GM19240 (cell line): ENCODE measurements around the gene SOCS2.
"Not testable (repeated sequence)": the region's sequence is repeated elsewhere in the genome, so short reads cannot be mapped to it uniquely, and the experiment has no call there.

ENCODE experiments used
- DNase-seq: peaks from one replicate; pipeline ENCODE4 v3.0.0; 2011; ENCODE audit warnings: low spot score; ENCODE audit not compliant: insufficient read length

Gene SOCS2, protein sequence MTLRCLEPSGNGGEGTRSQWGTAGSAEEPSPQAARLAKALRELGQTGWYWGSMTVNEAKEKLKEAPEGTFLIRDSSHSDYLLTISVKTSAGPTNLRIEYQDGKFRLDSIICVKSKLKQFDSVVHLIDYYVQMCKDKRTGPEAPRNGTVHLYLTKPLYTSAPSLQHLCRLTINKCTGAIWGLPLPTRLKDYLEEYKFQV

DNA sequence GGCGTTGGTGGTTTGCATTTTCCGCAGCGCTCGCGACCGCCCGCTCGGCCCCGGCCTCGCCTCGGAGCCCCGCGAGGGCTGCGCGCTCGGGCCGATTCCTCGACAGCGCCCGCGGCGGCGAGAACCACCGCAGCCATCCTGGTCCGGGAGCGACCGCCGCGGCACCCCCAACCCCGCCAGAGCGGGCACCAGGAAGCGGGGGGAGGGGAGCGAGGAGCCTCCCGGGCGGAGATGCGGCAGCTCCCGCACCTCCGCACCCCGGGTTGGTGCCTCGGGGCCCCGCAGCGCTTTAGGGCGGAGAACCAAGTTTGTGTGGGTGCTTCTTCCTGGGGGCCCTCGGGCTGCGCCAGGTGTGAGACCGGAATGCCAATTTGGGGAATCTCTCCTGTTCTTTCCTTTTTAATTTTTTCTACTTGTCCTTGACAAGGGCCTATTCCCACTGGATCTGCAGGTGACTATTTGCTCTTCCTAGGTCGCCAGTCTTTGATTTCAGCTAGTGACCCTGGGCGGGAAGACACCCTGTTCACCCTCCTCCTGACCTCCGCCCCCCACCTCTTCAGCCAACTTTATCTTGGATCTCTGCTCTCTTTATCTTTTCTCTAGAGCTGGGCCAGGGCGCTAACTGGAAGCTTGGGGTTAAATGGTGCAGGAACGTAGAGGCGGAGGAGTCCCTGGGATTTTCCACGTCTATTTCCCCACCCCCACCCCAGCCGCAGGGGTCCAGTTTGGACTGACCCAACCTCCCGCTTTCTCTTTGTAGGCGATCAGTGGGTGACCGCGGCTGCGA is at the start of gene SOCS2:
Gene SOCS2, plus strand, starts transcription at position 751 of the 787 bp plus-strand sequence. CDS start 223 bp downstream, outside the sequence.
- DNase-seq: no peak

DNA sequence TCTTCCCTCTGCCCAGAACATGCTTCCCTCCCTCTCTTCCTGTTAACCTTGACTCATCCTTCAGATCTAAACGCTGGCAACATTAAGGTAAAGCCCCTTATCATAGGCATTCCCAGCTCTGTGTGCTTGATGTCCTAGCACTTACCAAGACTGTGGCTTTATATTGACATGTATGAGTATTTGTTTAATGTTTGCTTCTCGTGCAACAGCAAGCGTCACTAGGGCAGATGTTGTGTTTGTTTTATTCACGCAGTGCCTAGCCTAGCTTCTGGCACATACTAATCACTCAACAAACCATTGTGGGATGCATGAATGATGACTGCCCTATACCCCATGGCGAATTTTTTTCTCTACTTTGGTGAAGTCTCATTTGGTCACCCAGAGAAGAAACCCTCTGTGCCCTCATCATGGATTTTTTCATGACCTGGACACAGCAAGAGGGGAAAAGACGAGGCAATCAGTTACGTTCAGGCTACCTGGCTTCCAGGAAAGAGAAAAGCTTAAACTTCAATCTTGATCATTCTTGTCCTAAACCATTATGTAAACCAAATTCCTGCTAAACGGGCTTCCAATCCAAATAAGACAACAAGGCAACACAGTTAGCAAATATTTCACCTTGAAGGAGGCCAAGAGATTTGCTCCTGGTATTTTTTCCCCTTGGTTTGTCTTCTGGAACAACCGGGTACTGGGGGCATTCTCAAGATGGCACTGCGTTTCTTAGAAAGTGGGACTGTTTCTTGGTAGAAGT is 47.9 kb upstream of the SOCS2 start:
- DNase-seq: no peak

DNA sequence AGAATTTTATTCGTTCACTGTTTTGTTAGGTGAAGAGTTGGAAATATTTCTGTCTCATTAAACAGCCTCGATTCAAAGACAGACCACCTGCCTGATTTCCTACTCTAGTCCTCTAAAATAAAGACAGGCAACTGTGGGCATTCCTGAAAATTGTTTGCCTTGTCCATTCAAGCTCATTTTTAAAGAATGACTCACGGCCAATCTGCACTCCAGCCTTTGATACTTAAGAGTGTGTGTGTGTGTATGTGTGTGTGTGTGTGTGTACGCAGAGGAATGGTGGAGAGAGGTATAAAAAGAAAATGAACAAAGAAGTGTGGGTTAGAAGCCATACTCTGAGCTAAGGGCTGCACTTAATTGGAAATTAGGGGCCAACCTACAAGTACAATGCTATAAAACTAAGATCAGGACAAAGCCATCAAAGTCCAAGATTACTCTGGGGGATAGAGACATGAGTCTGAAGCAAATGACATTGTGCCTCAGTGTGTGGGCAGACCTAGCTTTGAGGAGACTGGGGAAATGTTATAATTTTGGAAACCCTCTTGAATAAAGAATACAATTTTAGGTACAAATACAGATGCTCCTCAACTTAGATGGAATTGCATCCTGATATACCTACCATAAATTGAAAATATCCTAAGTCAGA is 45.6 kb upstream of the SOCS2 start:
- no peak for DNase-seq

DNA sequence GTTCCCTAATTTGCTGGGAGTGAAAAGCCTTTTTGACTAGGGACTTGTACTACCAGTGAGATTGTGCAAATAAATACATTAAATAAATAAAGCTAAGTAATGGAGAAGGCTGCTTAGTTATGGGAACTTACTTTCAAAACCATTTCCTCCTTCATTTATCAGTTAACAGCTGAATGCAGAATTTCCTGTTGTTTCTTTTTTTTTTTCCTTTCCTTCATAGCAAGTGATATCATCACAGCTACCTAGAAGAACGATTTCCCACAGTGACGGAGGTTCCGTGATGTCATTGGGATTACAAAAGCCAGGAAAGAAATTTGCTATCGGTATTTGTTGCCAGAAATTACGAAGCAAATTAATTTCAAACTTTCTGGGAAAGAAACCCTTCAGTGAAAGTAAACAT is 42.1 kb upstream of the SOCS2 start:
- no peak for DNase-seq

DNA sequence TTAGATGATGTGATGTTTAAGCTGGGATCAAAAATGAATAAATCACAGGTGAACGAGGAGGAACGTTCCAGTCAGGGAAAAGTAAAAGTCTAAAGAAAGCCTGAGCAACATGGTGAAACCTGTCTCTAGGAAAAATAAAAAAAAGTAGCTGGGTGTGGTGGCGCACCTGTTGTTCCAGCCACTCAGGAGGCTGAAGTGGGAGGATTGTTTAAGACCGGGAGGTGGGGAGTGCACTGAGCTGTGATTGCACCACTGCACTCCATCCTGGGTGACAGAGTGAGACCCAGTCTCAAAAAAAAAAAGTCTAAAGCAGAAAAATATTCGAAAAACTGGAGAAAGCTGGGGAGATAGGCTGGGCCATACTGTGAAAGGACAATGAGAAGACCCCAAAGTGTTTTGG is 39.2 kb upstream of the SOCS2 start:
- DNase-seq: no peak

DNA sequence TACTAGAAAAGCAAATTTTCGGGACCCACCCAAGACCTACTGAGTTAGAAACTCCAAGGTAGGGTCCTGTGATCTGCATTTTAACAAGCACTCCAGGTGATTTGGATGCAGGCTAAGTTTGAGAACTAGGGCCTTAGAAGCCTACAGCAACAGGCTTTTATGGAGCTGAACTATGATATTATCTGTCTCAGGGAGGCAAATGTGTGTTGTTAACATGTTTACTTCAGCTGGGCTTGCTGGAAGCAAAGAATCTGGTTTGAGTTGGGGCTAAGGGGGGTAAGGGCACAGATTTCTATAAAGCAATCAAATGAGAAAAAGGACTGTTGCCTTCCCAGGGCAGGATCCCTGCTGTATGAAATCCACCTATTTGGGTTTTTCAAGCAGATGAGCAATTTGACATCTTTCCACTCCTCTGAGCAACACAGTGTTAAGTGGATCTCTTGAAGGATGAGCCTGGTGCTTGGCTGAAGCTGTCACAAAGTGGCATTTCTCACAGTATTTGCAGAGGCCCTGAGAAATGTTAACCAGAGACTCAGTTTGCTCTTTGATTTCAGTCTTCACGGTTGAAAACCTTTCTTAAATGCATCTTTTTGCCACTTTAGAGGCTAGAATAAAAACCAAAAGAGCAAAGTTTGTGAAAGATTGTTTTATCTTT is 36.2 kb upstream of the SOCS2 start:
- DNase-seq: no peak

DNA sequence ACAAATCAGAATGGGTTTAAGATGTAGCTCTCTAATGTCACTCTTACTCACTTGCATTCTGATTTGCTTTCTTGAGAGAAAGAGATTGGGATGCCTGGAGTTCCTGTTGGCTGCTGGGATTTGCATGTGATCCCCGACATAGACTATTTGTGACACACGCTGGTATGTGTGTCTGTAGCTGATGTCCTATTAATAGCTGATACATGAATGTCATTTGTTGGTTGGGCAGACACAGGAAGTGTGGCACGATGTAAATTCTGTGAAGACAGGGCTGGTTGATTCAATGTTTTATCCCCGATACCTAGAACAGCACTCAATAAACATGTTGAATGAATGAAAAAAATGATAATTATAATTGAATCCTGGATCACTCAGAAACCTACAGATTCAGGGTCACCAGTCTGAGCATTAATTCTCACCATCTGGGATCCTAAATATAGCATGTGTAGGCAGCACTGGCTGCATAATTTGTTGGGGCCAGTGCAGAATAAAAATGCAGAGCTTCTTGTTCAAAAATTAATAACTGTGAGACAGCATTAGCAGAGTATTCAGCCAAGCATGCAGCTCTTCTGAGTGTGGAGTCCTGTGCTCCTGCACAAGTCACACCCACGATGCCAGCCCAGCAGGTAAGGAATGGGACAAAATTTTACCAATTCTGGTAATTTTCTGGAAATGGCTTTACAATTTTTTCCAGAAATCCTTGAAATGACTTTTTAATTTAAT is 35.5 kb upstream of the SOCS2 start:
- DNase-seq: peak; percentile 23

DNA sequence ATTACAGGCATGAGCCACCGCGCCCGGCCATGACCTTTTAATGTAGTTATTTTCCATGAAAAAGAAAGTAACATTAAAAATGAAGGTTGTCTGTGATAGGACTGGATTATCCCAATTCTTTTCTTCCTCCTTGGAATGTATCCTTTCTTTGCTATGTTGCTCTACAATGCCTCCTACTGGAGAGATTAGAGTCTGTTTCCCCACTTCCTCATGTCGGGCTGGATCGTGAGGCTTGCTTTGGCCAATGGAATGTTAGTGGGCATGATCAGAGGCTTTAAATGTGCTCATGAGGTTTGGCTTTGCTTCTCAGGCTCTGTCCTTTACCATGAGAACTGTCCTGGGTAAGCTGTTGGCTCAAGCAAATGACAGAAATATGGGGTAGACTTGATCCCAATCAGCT is 34.7 kb upstream of the SOCS2 start:
- no peak for DNase-seq

DNA sequence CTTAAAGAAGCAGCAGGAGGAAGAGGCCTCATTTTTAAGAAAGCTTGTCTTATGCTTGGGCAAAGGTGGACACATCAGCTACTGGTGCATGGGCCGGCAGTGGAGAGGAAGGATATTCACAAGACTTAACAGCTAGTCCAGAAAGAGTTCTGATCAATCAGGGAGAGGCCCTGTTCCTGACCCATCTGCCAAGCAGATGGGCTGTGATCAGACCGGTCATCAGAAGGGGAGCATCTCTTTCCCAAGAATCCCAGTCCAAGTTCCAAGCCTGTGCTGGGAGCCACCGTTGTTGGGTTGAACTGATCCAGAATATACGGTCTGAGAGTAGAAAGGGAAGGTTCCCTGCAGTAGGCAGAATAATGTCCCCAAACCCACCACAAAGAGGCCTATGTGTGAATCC is 32.7 kb upstream of the SOCS2 start:
- DNase-seq: no peak

DNA sequence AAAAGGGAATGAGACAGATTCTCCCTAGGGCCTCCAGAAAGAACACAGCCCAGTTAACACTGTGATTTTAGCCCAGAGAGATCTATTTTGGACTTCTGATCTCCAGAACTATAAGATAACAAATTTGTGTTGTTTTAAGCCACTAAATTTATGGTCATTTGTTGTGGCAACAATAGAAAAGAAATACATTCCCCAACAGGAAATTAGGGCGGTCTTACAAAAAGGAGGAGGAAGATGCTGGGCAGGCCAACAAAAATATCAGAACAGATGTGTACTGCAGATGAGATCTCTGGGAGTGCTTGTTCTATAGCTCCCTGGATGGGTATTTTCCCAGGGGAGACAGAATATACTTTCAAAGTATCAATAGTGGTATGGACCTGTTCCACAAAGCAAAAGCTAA is 32.0 kb upstream of the SOCS2 start:
- no peak for DNase-seq

DNA sequence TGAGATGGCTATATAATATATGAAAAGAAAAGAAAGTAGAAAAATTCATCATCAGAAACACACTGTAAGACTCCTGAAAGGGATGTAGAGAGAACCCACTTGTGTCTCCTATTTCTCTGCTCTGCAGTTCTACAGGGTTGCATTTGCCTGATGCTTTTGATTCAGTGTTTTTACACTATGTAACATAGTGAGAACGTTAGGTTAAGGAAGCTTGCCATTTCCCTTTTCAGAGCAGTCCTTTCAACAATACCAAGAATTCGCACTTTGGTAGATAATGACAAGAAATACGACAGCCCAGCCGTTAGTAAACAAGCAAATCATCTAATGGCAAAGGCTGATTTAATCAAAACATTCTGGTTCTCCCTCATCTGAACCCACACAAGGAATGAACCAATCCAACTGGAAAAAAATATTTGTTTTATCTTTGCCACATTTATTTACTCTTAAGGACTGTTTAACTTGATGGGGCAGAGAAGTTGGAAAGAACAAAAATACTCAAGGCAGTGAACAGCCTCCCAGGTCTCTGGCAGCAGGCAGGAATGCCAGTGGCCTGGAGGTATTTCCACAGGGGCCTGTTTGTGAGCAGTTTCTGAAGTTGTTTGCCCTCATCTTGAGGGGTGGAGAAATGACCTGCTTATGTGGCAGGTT is 30.8 kb upstream of the SOCS2 start:
- no peak for DNase-seq

DNA sequence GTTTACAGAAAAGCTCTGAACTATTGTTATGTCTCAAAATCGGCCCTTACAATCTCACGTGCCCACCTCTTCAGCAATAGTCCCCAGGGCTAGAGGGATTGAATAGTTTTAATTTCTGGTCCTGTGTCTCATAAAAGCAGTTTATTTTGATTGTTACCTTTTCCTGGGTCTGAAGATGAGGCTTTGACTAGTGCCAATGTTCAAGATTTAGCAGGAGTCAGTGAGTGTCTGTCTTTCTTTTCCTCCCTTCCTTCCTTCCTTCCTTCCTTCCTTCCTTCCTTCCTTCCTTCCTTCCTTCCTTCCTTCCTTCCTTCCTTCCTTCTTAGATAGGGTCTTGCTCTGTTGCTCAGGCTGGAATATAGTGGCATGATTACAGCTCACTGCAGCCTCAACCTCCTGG is 24.7 kb upstream of the SOCS2 start:
- DNase-seq: no peak

DNA sequence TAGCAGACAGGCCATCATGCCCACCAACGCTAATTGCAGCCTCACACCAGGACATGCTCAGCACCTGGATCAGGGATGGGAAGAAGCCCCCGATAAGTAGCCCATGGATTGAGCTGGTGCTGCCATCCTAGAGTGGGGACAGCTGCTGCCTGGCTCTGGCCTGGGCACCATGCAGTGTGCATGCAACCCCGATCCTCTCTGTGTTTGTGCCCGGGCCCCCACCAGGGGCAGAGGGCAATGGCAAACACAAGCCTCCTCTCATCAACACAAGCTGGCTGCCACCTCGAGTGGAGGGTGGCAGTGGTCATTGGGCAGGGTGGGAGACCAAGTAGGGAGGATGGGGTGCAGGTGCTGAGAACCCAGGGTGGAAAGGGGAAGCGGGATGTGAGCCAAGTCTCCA is 23.3 kb upstream of the SOCS2 start:
- DNase-seq: no peak

DNA sequence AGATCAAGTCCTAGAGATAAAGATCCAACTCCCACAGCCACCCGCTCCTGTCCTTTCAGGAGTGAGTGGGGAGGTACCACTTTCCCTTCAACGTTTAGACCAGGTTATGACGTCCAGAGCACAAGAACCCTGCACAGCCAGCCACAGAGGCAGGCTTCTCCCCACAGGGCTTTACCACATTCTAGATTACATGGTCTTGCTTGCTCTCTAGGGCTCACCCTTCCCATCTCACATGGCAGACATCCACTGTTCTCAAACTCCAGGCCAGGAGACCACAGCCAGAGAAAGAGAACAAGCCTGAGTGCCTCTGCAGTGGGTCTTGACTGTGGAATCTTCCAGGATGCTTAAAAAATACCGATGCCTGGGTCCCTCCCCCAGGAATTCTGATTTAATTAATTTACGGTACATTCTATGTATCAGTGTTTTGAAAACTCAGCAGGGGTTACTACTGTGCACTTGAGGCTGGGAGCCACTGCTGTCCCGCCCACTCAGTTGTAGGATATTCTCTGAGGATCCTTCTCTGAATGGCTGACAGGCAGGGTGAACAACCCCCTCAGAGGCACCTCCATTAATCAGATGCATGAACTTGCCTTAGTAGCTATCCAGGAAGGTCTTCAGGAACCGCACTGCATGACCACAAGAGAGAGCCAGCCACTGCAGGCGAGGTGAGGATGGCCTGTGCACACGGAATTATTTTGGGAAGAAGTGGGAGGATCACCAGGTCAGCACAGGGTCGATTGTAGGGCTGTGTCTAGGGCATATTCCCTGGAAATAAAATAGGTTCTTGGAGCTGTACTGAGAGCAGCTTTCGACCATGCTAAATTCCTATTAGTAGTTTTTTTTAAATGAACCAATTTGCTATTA is 21.5 kb upstream of the SOCS2 start:
- no peak for DNase-seq

DNA sequence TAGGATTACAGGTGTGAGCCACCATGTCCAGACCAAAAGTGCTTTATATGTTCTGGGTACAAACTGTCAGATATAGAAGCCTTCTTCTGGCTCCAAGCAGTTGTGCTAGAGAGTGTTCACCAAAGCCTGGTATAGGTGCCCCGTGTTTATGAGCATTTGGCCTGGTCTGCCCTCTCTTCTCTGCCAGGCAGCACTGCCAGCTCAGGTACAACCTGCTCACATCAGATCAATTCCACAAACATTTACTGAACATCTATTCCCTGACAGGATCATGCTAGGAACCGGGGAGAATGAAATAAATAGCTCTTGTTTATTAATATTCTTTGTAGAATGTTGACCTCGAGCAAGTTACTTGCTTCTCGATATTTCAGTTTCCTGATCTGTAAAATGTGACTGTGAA is 20.0 kb upstream of the SOCS2 start:
- DNase-seq: no peak

DNA sequence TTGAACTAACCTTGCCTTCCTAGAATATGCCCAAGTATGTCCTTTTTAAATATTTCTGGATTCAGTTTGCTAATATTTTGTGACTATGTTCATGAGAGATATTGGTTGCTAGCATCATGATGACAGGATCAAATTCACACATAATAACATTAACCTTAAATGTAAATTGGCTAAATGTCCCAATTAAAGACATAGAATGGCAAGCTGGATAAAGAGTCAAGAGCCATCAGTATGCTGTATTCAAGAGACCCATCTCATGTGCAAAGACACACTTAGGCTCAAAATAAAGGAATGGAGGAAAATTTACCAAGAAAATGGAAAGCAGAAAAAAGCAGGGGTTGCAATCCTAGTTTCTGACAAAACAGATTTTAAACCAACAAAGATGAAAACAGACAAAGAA is 14.6 kb upstream of the SOCS2 start:
- not testable (repeated sequence) for DNase-seq

DNA sequence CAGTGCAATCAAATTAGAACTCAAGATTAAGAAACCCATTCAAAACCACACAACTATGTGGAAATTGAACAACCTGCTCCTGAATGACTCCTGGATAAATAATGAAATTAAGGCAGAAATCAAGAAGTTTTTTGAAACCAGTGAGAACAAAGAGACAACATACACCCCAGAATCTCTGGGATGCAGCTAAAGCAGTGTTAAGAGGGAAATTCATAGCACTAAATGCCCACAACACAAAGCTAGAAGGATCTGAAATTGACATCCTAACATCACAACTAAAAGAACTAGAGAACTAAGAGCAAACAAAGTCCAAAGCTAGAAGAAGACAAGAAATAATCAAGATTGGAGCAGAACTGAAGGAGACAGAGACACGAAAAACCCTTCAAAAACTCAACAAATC is 13.8 kb upstream of the SOCS2 start:
- not testable (repeated sequence) for DNase-seq

DNA sequence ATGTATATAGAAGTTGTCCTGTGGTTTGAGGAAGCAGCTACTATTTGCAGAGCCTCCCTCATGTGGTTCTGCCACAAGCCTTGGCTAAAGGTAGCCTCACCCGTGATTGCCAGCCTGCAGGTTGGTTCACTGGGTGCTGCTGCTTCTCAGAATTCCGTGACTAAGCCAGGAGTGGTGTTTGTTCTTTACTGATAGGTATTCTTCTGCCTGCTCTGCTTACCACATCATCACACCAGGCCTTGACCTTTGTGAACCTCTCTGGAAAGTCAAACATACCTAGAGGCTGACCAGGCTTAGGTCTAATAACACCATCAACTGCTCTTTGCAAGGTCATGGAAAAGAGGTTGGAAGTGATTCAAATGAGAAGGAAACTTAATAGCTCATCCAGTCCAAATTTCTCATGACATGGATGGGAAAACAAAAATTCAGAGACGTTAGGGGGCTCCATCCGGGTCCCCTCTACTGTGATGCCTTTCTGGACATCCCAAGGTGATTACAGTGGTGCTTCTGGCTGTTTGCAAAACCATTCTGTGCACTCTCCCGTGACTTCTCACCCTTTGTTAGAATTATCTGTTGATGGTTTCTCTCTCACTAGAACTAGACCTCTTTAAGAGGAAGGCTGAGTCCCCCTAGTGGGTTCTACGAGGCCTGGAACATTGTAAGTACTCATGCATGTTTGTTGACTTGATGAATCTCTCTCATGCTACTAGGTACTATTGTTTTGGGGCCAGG is 8.5 kb upstream of the SOCS2 start:
- no peak for DNase-seq

DNA sequence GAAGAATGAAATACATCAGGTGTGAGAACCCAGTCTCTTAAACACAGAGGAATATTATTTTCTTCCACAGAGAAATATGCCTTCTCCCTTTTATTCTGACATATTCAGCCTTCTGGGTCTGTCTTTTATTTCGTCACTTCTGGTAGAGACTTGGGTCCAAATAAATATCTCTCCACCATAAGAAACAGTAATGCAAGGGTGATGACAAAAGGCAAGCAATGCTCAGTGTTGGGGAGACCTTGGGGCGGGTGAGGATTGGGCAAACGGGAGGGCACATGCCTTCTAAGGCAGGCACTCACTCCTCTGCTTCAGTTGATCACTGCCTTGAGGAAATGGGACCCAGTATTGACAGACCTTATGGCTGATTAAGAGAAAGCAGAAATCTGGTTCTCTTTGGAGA is 6.7 kb upstream of the SOCS2 start:
- DNase-seq: no peak
